K562 (cell line): Measurements from ENCODE around the gene SOCS3. TPM values are rescaled to one million over a fixed set of nuclear protein-coding genes. Genes with fewer than 3 reads are reported as not detected.
A peak's percentile ranks its signal among the peaks of the same experiment; 100 is the strongest.

ENCODE experiments used
- ADNP ChIP-seq: fragments of 200-800 bp; sonication (Bioruptor generic); IDR thresholded peaks from 2 replicates; pipeline ENCODE4 v1.6.1; 2016; ENCODE audit warnings: missing genetic modification characterization, missing compliant biosample characterization
- AFF4 ChIP-seq: sonication (generic); formaldehyde crosslinking; IDR thresholded peaks from 2 replicates; pipeline ENCODE4 v1.8.0; 2023; ENCODE audit warnings: mild to moderate bottlenecking, missing genetic modification reagents
- ATF1 ChIP-seq, 2 experiments: fragments of 450-650 bp in 1 of 2; IDR thresholded peaks; 2 replicates each; pipeline ENCODE4 v1.6.1; 2016; ENCODE audit warnings: missing compliant biosample characterization in 1 of 2, missing genetic modification characterization in 1 of 2
- BACH1 ChIP-seq: fragments of 200-800 bp; sonication (Bioruptor generic); IDR thresholded peaks from 2 replicates; pipeline ENCODE4 v1.6.1; 2016; ENCODE audit warnings: missing genetic modification characterization, missing compliant biosample characterization
- CREB1 ChIP-seq, 2 experiments: sonication (generic) in 1 of 2; formaldehyde crosslinking in 1 of 2; IDR thresholded peaks; 2 replicates each; pipeline versions ENCODE4 v1.6.1 to v1.8.0; 2012 to 2022; ENCODE audit warnings: inconsistent platforms in 1 of 2, mild to moderate bottlenecking in 1 of 2, missing genetic modification reagents in 1 of 2, moderate library complexity in 1 of 2
- FIP1L1 ChIP-seq: fragments of 200-400 bp; formaldehyde crosslinking; IDR thresholded peaks from 2 replicates; pipeline ENCODE4 v1.6.1; 2018; ENCODE audit warnings: mild to moderate bottlenecking, low read depth, low read length; ENCODE audit not compliant: poor library complexity, severe bottlenecking
- HDAC1 ChIP-seq, 2 experiments: fragments of 450-650 bp; IDR thresholded peaks; 2 replicates each; pipeline ENCODE4 v1.6.1; 2016 to 2017; ENCODE audit warnings: inconsistent platforms in 1 of 2, mild to moderate bottlenecking in 1 of 2, moderate library complexity in 1 of 2
- JUND ChIP-seq, 2 experiments: IDR thresholded peaks; 2 replicates in 1 of 2; 3 replicates in 1 of 2; pipeline ENCODE4 v1.6.1; 2011; ENCODE audit warnings: borderline replicate concordance in 2 of 2, low read depth in 2 of 2, low read length in 2 of 2, improper control_type of control experiment in 1 of 2, missing biosample characterization in 1 of 2, missing genetic modification characterization in 1 of 2, missing genetic modification reagents in 1 of 2
- KDM2B ChIP-seq: fragments of 250-450 bp; sonication (Bioruptor Pico); IDR thresholded peaks from 2 replicates; pipeline ENCODE4 v1.8.0; 2021; ENCODE audit warnings: mild to moderate bottlenecking, moderate library complexity
- MAFF ChIP-seq: IDR thresholded peaks from 2 replicates; pipeline ENCODE4 v1.6.1; 2012; ENCODE audit warnings: low read length, improper control_type of control experiment
- NFRKB ChIP-seq: fragments of 450-650 bp; IDR thresholded peaks from 2 replicates; pipeline ENCODE4 v1.6.1; 2016; ENCODE audit warnings: low read depth
- POLR2AphosphoS5 ChIP-seq: IDR thresholded peaks from 2 replicates; pipeline ENCODE4 v1.6.1; 2011; ENCODE audit warnings: mild to moderate bottlenecking, low read depth, low read length, moderate library complexity; ENCODE audit not compliant: control insufficient read depth, insufficient read depth
- RUNX1 ChIP-seq: sonication (generic); IDR thresholded peaks from 2 replicates; pipeline ENCODE4 v1.6.1; 2016; ENCODE audit warnings: antibody characterized with exemption, low read depth
- SMARCA4 ChIP-seq: fragments of 450-650 bp; IDR thresholded peaks from 2 replicates; pipeline ENCODE4 v1.6.1; 2016
- SMC3 ChIP-seq: conservative IDR thresholded peaks from 2 replicates; pipeline ENCODE4 v1.6.1; 2011; ENCODE audit warnings: low read depth, low read length, improper control_type of control experiment; ENCODE audit not compliant: insufficient read depth
- SP1 ChIP-seq: sonication (generic); formaldehyde crosslinking; IDR thresholded peaks from 2 replicates; pipeline ENCODE4 v1.8.1; 2022; ENCODE audit warnings: mild to moderate bottlenecking, missing genetic modification reagents
- TSC22D4 ChIP-seq: fragments of 450-650 bp; IDR thresholded peaks from 2 replicates; pipeline ENCODE4 v1.6.1; 2016; ENCODE audit warnings: missing genetic modification characterization, missing biosample characterization, control low read depth
- YY1 ChIP-seq, 3 experiments: IDR thresholded peaks; 2 replicates each; pipeline ENCODE4 v1.6.1; 2011; ENCODE audit warnings: low read length in 2 of 3, mild to moderate bottlenecking in 2 of 3, moderate library complexity in 2 of 3, borderline replicate concordance in 1 of 3, control low read depth in 1 of 3, low read depth in 1 of 3; ENCODE audit not compliant: insufficient read depth in 3 of 3, insufficient replicate concordance in 2 of 3, control insufficient read depth in 1 of 3, insufficient read length in 1 of 3; ENCODE audit errors: extremely low read depth in 1 of 3
- ZC3H8 ChIP-seq: fragments of 450-650 bp; IDR thresholded peaks from 2 replicates; pipeline ENCODE4 v1.6.1; 2017
- ZEB2 ChIP-seq: fragments of 450-650 bp; IDR thresholded peaks from 2 replicates; pipeline ENCODE4 v1.6.1; 2016
- polyA plus RNA-seq, 8 experiments: library from polyadenylated mRNA; depleted of rRNA in 4 of 8; stranded (reverse) in 5 of 8; unstranded in 3 of 8; fragments of >200 nt; fragmentation: Nextera tagmentation in 2 of 8; fragmentation: Illumina TruSeq in 1 of 8; extraction: Ambion mirVana in 2 of 8; extraction: Trizol in 1 of 8; gene quantifications; 2 replicates each; pipeline versions ENCODE4 v1.2.1 to v1.2.3, GENCODE V29; 2011 to 2014; ENCODE audit warnings: inconsistent platforms in 1 of 8, missing spikeins in 1 of 8
- total RNA-seq, 7 experiments: library from RNA; depleted of rRNA in 6 of 7; stranded (reverse); fragments of >200 nt in 6 of 7; fragmentation: Illumina TruSeq in 2 of 7; extraction: Trizol in 2 of 7; gene quantifications; 2 replicates each; pipeline versions ENCODE4 v1.2.1 to v1.2.3, GENCODE V29; 2011 to 2021; ENCODE audit warnings: low replicate concordance in 1 of 7
- TF ChIP-seq, protein P1 (sequence below): fragments of 450-650 bp; IDR thresholded peaks from 2 replicates; pipeline ENCODE4 v1.6.1; 2016; ENCODE audit warnings: borderline replicate concordance

SOCS3 gene
- total and polyA plus RNA-seq, 9 of the 15 experiments (the other 6 are each of a cell fraction or from before 2014, with no cell fraction given): 0.56 to 38.9 (median 13.7) TPM

- TF ChIP-seq CREB1 (IDR thresholded peaks at IDR 0.05): peak; percentile 32; the same call in 1 of the 2 replicates
- peak; percentile 68; the same call in 1 of the 2 replicates for TF ChIP-seq CREB1 (CRISPR knock-in tag; IDR thresholded peaks at IDR 0.05)
- TF ChIP-seq RUNX1: no peak
- TF ChIP-seq ADNP (tag): no peak
- peak; percentile 75 for TF ChIP-seq FIP1L1
- peak; percentile 94 for TF ChIP-seq KDM2B (CRISPR knock-in tag)
- peak; percentile 88 for TF ChIP-seq SMC3
- TF ChIP-seq MAFF: no peak
- TF ChIP-seq ZC3H8: no peak
- peak in 1 of 2 experiments; percentile 68; a peak in 2 of 4 replicates for TF ChIP-seq HDAC1 (IDR thresholded peaks at IDR 0.05)
- TF ChIP-seq JUND (IDR thresholded peaks at IDR 0.05; ENCODE audit: borderline replicate concordance, low read depth, low read length): peak; percentile 35; the same call in 1 of the 2 replicates
- no peak; the same call in 2 of the 3 replicates for TF ChIP-seq JUND (tag; IDR thresholded peaks at IDR 0.05; ENCODE audit: borderline replicate concordance, low read depth, low read length)
- TF ChIP-seq, protein P1, sequence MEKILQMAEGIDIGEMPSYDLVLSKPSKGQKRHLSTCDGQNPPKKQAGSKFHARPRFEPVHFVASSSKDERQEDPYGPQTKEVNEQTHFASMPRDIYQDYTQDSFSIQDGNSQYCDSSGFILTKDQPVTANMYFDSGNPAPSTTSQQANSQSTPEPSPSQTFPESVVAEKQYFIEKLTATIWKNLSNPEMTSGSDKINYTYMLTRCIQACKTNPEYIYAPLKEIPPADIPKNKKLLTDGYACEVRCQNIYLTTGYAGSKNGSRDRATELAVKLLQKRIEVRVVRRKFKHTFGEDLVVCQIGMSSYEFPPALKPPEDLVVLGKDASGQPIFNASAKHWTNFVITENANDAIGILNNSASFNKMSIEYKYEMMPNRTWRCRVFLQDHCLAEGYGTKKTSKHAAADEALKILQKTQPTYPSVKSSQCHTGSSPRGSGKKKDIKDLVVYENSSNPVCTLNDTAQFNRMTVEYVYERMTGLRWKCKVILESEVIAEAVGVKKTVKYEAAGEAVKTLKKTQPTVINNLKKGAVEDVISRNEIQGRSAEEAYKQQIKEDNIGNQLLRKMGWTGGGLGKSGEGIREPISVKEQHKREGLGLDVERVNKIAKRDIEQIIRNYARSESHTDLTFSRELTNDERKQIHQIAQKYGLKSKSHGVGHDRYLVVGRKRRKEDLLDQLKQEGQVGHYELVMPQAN: peak; percentile 29; the same call in 1 of the 2 replicates
- no peak for TF ChIP-seq POLR2AphosphoS5
- TF ChIP-seq ZEB2: peak; percentile 97
- no peak for TF ChIP-seq NFRKB
- no peak for TF ChIP-seq TSC22D4
- no peak for TF ChIP-seq ATF1 (CRISPR knock-in tag; IDR thresholded peaks at IDR 0.05)
- peak; percentile 44 for TF ChIP-seq ATF1 (tag; IDR thresholded peaks at IDR 0.05)
- peak; percentile 63; the same call in 1 of the 2 replicates for TF ChIP-seq SP1
- no peak for TF ChIP-seq BACH1
- 0 out of 2 replicates have a peak, but pooled peaks have one; percentile 43 for TF ChIP-seq AFF4 (CRISPR knock-in tag)
- TF ChIP-seq SMARCA4: 0 out of 2 replicates have a peak, but pooled peaks have one; percentile 54
- TF ChIP-seq YY1 (IDR thresholded peaks at IDR 0.05; ENCODE audit: borderline replicate concordance in 1 of 3, control insufficient read depth in 1 of 3, extremely low read depth in 1 of 3, insufficient read depth in 3 of 3, insufficient read length in 1 of 3, insufficient replicate concordance in 2 of 3, low read depth in 1 of 3, low read length in 2 of 3): peak in 2 of 3 experiments; percentile 63 to 70
Measured at GRCh38 chr17:78360371-78361224, 721 bp upstream of the SOCS3 start (continued).
